ENCODE results near the gene SEC22C.

GRCh38 chr3:42575137-42575741 is 6.5 kb downstream of the SEC22C start:
- TF ChIP-seq EZH2phosphoT487 (IDR thresholded peaks at IDR 0.05; ENCODE audit: unreplicated experiment) (no peak), CTCF (conservative IDR thresholded peaks at IDR 0.05; ENCODE audit: low read depth in 2 of 2) (no peak), CREB1 (CRISPR knock-in tag; IDR thresholded peaks at IDR 0.05; ENCODE audit: low read depth) (no peak), ZNF462 (CRISPR knock-in tag; IDR thresholded peaks at IDR 0.05) (no peak), EZH2 (IDR thresholded peaks at IDR 0.05; ENCODE audit: low read depth, unreplicated experiment) (no peak), POLR2AphosphoS5 (IDR thresholded peaks at IDR 0.05; ENCODE audit: low read depth) (no peak), REST (IDR thresholded peaks at IDR 0.05; ENCODE audit: unreplicated experiment) (no peak), JUNB (IDR thresholded peaks at IDR 0.05; ENCODE audit: unreplicated experiment) (no peak), STAT1 (IDR thresholded peaks at IDR 0.05; ENCODE audit: unreplicated experiment) (no peak), ZNF331 (CRISPR knock-in tag; IDR thresholded peaks at IDR 0.05; ENCODE audit: low read depth) (no peak), ETS1 (IDR thresholded peaks at IDR 0.05) (no peak), ZNF114 (CRISPR knock-in tag; IDR thresholded peaks at IDR 0.05) (no peak)

Data from GM23338 (cell line).